HL-60 (cell line): ENCODE measurements around the gene ENDOV.

Experiments used
- POLR2AphosphoS5 ChIP-seq: IDR thresholded peaks from 2 replicates; pipeline ENCODE4 v1.6.1; 2012; ENCODE audit warnings: low read depth
- SPI1 ChIP-seq: IDR thresholded peaks from 2 replicates; pipeline ENCODE4 v1.6.1; 2012; ENCODE audit warnings: low read depth, mild to moderate bottlenecking, borderline replicate concordance
- TF ChIP-seq, protein P1 (sequence below): IDR thresholded peaks from one replicate; pipeline ENCODE4 v1.5.1; 2011; ENCODE audit warnings: low read length, control low read depth, inconsistent platforms; ENCODE audit not compliant: insufficient read depth
- TF ChIP-seq, protein P2 (sequence below): IDR thresholded peaks from 2 replicates; pipeline ENCODE4 v1.6.1; 2012; ENCODE audit warnings: low read depth; ENCODE audit not compliant: insufficient replicate concordance

DNA sequence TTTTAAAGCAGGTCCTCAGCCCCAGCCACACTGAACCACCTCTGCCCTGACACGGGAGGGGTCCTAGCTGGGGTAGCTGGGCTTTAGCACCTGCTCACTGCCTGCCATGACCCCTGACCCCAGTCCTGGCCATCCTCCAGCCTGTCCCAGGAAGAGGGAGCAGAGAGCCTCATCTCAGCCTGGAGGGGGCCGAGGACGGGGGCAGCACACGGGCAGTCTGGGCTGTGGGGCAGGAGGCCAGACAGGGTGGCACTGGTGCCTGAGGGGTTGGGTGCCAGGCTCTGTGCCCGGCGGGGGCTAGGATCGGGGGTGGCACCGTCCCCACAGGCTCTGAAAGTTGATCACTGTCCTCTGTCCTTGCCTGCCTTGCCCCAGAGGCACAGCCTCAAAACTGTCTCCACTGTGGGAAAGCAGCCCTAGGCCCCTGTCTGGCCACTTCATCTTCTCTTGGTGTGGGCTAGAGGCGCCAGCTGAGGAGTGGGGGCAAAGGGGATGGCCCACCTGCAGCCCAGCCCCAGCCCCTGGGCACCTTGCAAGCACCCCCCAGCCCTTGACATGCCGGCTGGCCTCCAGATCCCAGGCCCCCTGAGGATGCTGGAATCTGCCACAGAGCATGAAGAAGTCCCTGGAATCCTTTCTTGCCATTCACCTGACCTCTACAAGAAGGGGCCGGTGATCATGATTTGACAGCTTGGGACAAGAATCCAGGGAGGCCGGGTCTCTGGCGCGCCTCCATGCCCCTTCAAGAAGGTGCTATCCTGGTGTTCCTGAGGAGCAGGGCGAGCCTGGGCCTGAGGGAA is 15.7 kb downstream of the ENDOV start:
- TF ChIP-seq, protein P1, sequence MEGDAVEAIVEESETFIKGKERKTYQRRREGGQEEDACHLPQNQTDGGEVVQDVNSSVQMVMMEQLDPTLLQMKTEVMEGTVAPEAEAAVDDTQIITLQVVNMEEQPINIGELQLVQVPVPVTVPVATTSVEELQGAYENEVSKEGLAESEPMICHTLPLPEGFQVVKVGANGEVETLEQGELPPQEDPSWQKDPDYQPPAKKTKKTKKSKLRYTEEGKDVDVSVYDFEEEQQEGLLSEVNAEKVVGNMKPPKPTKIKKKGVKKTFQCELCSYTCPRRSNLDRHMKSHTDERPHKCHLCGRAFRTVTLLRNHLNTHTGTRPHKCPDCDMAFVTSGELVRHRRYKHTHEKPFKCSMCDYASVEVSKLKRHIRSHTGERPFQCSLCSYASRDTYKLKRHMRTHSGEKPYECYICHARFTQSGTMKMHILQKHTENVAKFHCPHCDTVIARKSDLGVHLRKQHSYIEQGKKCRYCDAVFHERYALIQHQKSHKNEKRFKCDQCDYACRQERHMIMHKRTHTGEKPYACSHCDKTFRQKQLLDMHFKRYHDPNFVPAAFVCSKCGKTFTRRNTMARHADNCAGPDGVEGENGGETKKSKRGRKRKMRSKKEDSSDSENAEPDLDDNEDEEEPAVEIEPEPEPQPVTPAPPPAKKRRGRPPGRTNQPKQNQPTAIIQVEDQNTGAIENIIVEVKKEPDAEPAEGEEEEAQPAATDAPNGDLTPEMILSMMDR: no peak
- TF ChIP-seq POLR2AphosphoS5 (no peak), SPI1 (no peak)
- TF ChIP-seq, protein P2, sequence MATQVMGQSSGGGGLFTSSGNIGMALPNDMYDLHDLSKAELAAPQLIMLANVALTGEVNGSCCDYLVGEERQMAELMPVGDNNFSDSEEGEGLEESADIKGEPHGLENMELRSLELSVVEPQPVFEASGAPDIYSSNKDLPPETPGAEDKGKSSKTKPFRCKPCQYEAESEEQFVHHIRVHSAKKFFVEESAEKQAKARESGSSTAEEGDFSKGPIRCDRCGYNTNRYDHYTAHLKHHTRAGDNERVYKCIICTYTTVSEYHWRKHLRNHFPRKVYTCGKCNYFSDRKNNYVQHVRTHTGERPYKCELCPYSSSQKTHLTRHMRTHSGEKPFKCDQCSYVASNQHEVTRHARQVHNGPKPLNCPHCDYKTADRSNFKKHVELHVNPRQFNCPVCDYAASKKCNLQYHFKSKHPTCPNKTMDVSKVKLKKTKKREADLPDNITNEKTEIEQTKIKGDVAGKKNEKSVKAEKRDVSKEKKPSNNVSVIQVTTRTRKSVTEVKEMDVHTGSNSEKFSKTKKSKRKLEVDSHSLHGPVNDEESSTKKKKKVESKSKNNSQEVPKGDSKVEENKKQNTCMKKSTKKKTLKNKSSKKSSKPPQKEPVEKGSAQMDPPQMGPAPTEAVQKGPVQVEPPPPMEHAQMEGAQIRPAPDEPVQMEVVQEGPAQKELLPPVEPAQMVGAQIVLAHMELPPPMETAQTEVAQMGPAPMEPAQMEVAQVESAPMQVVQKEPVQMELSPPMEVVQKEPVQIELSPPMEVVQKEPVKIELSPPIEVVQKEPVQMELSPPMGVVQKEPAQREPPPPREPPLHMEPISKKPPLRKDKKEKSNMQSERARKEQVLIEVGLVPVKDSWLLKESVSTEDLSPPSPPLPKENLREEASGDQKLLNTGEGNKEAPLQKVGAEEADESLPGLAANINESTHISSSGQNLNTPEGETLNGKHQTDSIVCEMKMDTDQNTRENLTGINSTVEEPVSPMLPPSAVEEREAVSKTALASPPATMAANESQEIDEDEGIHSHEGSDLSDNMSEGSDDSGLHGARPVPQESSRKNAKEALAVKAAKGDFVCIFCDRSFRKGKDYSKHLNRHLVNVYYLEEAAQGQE: no peak
